ENCODE data around the gene ISM1.

DNA sequence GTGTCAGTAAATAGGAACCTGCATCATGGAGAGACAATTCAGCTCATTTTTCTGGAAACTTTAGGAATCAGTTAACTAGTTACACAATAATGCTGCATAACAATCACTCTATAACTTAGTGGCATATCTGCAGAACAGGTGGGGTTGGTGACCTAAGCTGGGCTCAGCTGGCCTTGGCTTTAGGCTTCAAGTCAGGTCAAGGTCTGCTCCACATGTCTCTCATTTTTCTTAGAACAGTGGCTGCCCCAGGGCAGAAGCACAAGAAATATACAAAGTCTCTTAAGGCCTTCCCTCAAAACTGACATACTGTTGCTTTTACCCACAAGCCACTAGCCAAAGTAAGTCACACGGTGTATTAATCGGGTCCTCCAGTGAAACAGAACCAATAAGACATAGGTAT is 14.1 kb upstream of the ISM1 start:
- TF ChIP-seq, protein P1, sequence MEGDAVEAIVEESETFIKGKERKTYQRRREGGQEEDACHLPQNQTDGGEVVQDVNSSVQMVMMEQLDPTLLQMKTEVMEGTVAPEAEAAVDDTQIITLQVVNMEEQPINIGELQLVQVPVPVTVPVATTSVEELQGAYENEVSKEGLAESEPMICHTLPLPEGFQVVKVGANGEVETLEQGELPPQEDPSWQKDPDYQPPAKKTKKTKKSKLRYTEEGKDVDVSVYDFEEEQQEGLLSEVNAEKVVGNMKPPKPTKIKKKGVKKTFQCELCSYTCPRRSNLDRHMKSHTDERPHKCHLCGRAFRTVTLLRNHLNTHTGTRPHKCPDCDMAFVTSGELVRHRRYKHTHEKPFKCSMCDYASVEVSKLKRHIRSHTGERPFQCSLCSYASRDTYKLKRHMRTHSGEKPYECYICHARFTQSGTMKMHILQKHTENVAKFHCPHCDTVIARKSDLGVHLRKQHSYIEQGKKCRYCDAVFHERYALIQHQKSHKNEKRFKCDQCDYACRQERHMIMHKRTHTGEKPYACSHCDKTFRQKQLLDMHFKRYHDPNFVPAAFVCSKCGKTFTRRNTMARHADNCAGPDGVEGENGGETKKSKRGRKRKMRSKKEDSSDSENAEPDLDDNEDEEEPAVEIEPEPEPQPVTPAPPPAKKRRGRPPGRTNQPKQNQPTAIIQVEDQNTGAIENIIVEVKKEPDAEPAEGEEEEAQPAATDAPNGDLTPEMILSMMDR (IDR thresholded peaks at IDR 0.05; ENCODE audit: poor library complexity, severe bottlenecking) = no peak
- TF ChIP-seq EP300 (conservative IDR thresholded peaks at IDR 0.05; ENCODE audit: poor library complexity, severe bottlenecking) = no peak

Data from neural cell (in vitro differentiated cells).